ENCODE measurements around the gene FAM221B. TPM values are rescaled to one million over a fixed set of nuclear protein-coding genes. Genes with fewer than 3 reads are reported as not detected.

The FAM221B gene
- total RNA-seq, 2 donors from 2014 or later: not detected

GRCh38 chr9:35766997-35767396 lies 61.5 kb downstream of the FAM221B start:
- H3K4me1 Mint-ChIP-seq (ENCODE audit: low read depth): no peaks in the 10 kb centered on the region
- ATAC-seq (replicated peaks in 1 of 2) (no peak), DNase-seq (no peak)
- peaks cover 0 to 2% of the 10 kb centered on the region in 2 donors for H3K36me3 Mint-ChIP-seq (ENCODE audit: insufficient read depth in 2 of 2)
- no peak overlapping the region for H3K4me3 Mint-ChIP-seq
- H3K27ac Mint-ChIP-seq: no peak overlapping the region
- no peaks in the 10 kb centered on the region for H3K27me3 Mint-ChIP-seq (ENCODE audit: low read depth)
- no peaks in the 10 kb centered on the region for H3K9me3 Mint-ChIP-seq

Other genes starting within 250 kb of the FAM221B start
- gene TESK1, start 223.5 kb downstream of the FAM221B start, total RNA-seq: 10 to 100 TPM; 39.9 to 45.5 TPM
- gene CD72, start 210.3 kb downstream of the FAM221B start, total RNA-seq: 10 to 100 TPM; 28.7 to 31.9 TPM
- gene SIT1, start 177.8 kb downstream of the FAM221B start, total RNA-seq: 10 to 100 TPM; 61.4 to 65.6 TPM
- 1,000 to 10,000 TPM; 5,353 to 9,709 TPM for gene RMRP, start 170.7 kb downstream of the FAM221B start, total RNA-seq
- 10 to 100 TPM in 1 of 2 donors, 1 to 10 TPM in 1; 9.5 to 10.8 TPM for gene CCDC107, start 170.4 kb downstream of the FAM221B start, total RNA-seq
- 10 to 100 TPM; 12.0 to 15.1 TPM for gene ARHGEF39, start 163.5 kb downstream of the FAM221B start, total RNA-seq
- 1 to 10 TPM in 1 of 2 donors, under 1 TPM in 1; 0.65 to 1.6 TPM for gene CA9, start 154.8 kb downstream of the FAM221B start, total RNA-seq
- 1 to 10 TPM; 5.4 to 7.8 TPM for gene TPM2, start 138.8 kb downstream of the FAM221B start, total RNA-seq
- gene TLN1, start 96.5 kb downstream of the FAM221B start, total RNA-seq: 100 to 1,000 TPM; 200 to 235 TPM
- gene CREB3, start 96.1 kb downstream of the FAM221B start, total RNA-seq: 10 to 100 TPM; 30.7 to 33.1 TPM
- gene GBA2, start 79.5 kb downstream of the FAM221B start, total RNA-seq: 10 to 100 TPM; 37.7 to 38.4 TPM
- 10 to 100 TPM; 32.5 TPM for gene RGP1, start 79.4 kb downstream of the FAM221B start, total RNA-seq
- gene MSMP, start 74.5 kb downstream of the FAM221B start, total RNA-seq: not detected
- gene NPR2, start 37.1 kb downstream of the FAM221B start, total RNA-seq: 10 to 100 TPM in 1 of 2 donors, 1 to 10 TPM in 1; 6.7 to 11.5 TPM
- gene SPAG8, start 16.5 kb downstream of the FAM221B start, total RNA-seq: 1 to 10 TPM; 1.1 to 1.4 TPM
- 10 to 100 TPM; 69.2 to 80.9 TPM for gene HINT2, start 13.7 kb downstream of the FAM221B start, total RNA-seq
- gene TMEM8B, start 496 bp upstream of the FAM221B start, total RNA-seq: 1 to 10 TPM; 8.4 to 9.1 TPM
- not detected for gene OR13J1, start 41.7 kb upstream of the FAM221B start, total RNA-seq
- gene HRCT1, start 77.5 kb upstream of the FAM221B start, total RNA-seq: not detected
- not detected for gene SPAAR, start 80.8 kb upstream of the FAM221B start, total RNA-seq
- not detected for gene OR2S2, start 129.4 kb upstream of the FAM221B start, total RNA-seq
- 1 to 10 TPM; 6.3 to 6.8 TPM for gene RECK, start 208.2 kb upstream of the FAM221B start, total RNA-seq

All from activated T-cell treated with anti-CD3 and anti-CD28 coated beads, Interleukin-2, amount 50 U/mL, for 72 hours (primary cell).